ENCODE measurements around the gene ACTN3.

DNA sequence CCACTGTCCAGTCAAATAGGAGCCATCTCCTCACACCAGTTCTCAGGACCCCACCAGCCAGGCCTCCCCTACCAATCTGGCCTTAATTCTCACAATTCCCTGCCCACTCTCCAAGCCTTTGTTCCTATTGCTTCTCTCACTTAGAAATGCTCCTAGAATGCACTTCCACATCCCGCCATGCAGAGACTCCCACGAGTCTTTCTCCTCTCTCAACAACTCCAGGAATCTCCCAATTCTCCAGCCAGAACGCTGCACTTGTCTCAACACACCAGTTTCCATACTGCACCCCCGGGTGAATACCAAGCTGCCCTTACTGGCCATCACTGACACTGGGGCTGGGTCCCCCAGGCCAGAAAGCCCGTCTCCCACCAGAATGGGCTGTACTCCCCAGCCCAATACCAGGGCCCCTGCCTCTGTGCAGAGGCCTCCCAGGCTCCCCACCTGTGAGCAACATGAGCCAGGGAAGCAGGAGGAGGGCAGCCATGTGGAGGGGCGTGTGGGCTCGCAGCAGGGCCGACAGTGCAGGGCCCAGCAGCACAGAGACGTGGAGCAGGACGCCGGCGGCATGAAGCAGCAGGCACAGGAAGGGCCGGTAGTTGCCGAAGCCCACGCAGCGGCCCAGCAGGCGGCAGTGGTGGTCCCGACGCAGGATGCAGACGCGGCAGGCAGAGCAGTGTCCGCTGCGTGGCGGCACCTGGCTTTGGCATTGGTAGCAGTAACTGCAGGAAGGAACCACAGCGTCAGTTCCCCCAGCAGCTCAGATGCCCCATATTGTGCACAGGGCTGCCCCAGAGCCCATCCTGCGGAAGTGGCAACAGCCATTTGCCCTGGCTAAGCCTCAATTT lies 3.2 kb upstream of the ACTN3 start:
- TF ChIP-seq, protein P1, sequence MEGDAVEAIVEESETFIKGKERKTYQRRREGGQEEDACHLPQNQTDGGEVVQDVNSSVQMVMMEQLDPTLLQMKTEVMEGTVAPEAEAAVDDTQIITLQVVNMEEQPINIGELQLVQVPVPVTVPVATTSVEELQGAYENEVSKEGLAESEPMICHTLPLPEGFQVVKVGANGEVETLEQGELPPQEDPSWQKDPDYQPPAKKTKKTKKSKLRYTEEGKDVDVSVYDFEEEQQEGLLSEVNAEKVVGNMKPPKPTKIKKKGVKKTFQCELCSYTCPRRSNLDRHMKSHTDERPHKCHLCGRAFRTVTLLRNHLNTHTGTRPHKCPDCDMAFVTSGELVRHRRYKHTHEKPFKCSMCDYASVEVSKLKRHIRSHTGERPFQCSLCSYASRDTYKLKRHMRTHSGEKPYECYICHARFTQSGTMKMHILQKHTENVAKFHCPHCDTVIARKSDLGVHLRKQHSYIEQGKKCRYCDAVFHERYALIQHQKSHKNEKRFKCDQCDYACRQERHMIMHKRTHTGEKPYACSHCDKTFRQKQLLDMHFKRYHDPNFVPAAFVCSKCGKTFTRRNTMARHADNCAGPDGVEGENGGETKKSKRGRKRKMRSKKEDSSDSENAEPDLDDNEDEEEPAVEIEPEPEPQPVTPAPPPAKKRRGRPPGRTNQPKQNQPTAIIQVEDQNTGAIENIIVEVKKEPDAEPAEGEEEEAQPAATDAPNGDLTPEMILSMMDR (IDR thresholded peaks at IDR 0.05; ENCODE audit: insufficient read depth, low read length): no peak
- TF ChIP-seq POLR2AphosphoS5 (IDR thresholded peaks at IDR 0.05; ENCODE audit: low read depth): no peak
- TF ChIP-seq GABPA (IDR thresholded peaks at IDR 0.05; ENCODE audit: low read depth): no peak
- peak; percentile 47; the same call in 1 of the 2 replicates for TF ChIP-seq SPI1 (IDR thresholded peaks at IDR 0.05; ENCODE audit: borderline replicate concordance, low read depth)
